SKM-1 (cell line): ENCODE measurements around the gene MMP2.

Experiments used
- DNase-seq: peaks from one replicate; lab custom pipeline; 2025; ENCODE audit not compliant: unreplicated experiment; lab: John Stamatoyannopoulos, UW

Gene MMP2

DNA sequence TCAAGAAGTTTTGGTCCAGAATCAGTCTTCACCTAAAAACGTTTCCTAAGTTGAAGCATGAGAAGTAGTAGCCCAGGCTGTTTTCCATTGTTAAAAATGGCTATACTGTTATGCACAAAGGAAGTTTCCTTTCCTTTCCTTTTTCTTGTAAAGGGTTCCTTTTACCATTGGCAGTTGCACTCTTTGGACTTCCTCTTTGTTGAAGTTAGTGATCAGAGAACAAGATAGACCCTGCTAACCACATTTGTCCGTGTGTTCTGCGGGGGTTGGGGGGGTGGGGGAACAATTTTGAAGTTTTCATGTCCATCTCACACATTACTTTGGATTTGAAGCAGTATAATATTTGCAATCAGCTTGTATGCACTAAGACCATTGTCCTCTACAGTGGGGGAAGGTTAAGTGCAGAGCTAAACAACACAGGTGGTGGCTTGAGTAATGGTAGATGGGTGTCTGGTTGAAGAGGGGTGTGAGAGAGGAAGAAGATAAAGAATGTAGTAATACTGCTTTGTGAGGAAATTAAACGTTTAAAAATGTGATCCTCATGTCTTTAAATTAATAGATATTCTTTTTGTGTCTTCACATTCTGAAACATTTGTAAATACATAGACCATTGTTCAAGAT is 31.3 kb downstream of the MMP2 start:
- peak; percentile 75 for DNase-seq

DNA sequence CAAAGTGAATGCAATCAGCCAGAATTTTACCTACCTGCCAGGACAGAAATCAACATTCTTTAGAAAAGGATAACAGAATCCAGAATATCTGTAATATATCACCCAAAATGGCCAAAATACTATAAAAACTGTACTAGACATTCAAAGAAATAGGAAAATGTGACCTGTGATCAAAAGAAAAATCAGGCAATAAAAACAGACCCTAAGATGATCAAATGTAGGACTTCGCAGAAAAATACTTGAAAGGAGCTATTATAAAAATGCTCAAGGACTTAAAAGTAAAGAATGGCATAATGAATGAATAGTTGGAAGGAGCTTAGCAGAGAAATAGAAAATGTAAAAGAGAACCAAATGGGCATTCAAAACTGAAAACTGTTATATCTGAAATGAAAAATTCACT is 33.9 kb downstream of the MMP2 start:
- DNase-seq: no peak

DNA sequence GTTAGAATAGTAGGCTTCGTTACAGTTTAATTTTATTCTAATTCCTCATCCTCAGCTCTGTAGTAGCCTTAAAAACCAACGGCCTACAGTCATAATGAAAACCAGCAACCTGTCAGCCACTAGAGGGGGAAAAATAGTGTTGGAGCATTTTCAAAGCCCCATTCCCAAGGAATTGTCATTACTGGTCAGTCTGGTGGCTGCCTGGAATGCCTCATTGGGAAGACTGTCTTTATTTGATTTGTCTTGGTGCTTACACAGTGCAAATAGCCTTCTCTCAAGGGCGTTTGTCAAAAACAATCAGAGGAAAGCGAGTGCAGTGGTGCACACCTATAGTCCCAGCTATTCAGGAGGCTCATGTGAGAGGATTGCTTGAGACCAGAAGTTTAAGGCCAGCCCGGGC is 34.6 kb downstream of the MMP2 start:
- DNase-seq: no peak

DNA sequence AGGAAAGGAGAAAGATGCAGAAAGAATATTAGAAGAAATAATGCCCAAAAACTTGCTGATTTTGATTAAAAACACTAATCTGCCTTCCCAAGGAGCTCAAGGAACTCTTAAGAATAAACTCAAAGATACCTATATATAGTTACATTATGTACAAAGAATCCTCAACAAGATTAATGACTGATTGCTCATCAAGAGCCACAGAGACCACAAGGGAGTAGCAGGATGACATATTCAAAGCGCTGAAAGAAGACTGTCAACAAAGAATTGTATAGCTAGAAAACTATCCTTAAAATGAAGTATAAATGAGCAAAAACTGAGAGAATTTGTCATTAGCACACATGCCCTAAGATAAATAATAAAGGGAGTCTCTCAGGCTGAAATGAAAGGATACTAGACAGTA is 36.1 kb downstream of the MMP2 start:
- no peak for DNase-seq

- no peak for DNase-seq
These were observed 42.8 kb downstream of the MMP2 start for GRCh38 chr16:55521792-55522191.

DNA sequence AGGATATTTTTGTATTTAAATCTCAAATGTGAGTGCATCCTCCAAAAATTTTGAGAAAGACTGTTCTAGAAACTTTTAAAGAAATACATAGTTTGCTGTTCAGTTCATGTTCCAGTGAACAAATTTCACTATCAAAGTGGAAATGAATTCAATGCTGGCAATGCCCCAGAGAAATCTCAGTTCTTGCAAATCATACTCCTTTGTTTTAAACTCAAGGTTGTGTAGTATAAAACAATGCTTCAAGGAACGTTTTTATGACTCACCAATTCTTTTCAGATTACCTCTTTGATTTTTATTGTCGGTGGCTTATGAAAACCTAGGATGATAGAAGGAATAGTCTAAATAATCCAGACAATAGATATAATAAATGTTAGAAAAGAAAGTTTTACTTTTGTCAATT is 47.4 kb downstream of the MMP2 start:
- DNase-seq: no peak

- DNase-seq: no peak
These were observed 48.9 kb downstream of the MMP2 start for GRCh38 chr16:55527885-55528284.

GRCh38 chr16:55529018-55529417 is 50.0 kb downstream of the MMP2 start:
- DNase-seq: no peak

DNA sequence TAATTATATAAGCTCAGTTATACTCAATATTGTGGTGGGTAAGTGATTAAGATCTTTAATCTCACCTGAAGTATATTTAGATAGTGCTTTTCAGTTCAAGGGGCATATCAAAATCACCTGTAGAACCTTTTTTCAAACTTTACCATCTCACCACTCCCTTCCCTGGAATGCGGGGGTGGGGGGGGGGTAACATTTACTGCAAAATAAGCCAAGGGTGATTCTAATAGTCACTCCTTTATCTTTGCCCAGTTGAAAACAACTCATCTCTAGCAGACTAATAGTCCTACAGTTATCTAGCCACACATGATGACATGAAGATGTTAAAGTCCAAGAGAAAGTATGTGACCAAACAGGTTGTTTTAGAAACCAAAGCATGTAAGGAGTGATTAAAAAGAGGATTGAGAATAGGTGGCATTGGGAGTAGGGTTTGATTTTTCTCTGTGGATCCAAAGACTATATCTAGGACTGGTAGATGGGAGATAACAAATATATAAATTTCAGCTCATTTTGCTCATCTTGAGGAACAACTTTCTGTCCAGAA is 51.4 kb downstream of the MMP2 start:
- DNase-seq: no peak

DNA sequence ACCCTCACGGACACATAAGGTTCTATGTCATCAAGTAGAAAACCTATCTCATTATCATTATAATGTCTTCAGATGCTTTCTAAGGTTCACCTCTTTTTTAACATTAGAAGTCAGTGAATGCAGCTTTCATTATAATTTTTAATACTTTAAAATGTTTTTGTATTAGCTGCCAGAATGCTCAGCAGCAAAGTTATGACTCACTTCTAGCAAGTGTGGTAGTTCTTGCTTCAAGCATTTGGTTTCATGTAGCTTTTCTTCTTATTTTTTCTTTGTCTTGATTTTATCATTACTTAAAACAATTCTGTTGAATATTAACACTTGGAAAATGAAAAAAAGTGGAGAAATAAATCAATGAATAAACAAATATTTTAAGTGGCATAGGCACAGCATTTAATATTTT is 53.2 kb downstream of the MMP2 start:
- no peak for DNase-seq

DNA sequence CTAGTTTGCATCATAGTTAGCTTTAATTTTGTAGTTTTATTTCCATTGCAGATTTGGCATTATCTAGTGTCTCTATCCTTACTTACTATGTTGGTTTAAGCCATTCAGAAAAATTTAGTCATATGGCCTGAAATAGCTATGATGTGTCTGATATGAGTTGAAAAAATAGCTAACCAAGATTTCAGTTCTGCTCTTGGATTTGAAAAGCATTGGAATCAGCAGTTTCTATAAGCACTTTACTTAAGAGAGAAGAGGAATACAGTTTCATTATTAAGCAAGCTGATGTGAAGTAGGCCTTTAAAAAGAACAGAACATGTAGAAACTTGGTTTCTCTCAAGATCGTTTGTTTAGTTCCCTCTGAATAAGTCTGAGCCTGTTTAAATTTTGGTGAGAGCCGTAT is 55.8 kb downstream of the MMP2 start:
- no peak for DNase-seq

GRCh38 chr16:55539049-55539448 is 60.1 kb downstream of the MMP2 start:
- DNase-seq: peak; percentile 67

DNA sequence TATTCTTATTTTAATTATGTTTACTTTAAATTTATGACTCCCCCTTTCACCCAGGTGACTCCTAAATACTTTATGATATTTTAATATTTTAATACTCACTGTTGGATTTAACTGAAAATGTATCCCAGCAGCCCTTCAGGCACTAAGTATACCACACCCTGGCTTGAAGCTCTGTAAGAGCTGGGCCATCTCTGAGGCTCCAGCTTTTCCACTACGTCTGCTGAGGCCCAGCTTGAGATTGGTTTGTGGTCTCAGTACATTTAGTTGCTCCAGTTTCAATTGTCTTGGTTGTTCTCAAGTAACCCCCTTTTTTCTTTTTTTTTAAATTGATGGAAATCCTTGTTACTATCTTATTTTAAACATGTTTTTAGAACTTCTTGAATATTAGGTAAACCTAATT is 60.5 kb downstream of the MMP2 start:
- DNase-seq: no peak

DNA sequence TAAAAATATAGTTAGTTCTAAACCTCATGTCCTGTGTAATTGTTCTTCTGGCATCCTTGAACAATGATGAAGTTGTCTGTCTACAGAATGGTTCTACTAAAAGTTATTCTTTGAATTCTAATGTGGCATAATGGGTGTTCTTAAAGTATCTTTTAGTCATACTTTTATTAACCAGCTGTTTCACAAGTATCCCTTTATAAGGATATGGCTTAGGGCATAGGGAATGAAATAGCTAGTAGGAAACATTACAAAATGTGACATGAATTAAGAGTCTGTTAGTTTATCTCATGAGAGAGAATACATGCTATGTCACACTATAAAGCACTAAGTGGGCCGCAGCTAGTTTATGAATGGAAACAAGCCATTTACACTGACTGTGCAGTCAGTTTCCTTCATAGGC is 61.2 kb downstream of the MMP2 start:
- DNase-seq: no peak

DNA sequence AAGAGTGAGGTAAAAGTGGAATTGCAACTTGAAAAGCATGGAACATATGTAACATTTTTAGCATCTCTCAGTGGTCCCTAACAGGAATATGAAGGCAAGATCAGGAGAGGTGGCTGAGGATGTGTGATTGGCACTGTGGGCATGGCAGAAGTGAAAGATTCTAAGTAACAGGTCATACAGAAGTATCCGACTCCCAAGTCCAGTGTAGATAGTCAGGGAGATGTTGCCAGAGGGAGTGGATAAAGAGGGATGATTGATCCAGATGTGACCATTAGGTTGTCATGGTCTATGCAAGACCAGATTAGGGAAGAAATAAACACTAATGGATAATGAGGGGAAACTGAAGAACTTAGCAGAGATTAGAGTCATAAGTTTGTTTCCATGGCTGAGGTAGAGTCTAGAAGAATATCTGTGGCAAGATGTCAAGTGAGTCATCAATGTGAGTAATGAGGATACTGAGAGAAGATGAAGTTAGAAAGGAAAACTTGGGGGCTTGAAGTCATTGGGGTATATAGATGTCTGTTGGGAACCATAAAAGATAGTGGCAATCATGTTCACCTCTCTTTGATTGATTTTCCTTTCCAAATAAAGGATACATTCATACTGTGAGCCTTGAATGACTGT is 63.6 kb downstream of the MMP2 start:
- DNase-seq: no peak

DNA sequence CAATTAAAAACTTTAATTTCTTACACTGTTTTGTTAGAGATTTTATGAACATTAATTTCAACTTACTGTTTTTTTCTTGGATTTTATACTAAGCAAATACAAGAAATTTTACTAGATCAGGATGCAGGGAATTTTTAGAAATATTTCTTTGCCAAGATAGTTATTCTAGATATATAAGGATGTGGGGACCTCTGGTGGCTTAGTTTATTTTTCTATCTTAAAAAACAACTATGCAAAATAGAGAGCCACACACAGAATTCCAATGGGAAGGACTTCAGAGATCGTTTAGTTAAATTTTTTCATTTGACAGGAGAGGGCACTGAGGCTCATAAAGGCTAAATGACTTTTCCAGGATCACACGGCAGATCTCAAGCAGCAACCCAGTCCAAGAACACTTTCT is 64.5 kb downstream of the MMP2 start:
- no peak for DNase-seq

- no peak for DNase-seq
These were observed 73.6 kb downstream of the MMP2 start for GRCh38 chr16:55552621-55553020.

GRCh38 chr16:55555436-55555835 is 76.4 kb downstream of the MMP2 start:
- DNase-seq: no peak
